ENCODE results near the gene DDX55. TPM values are rescaled to one million over a fixed set of nuclear protein-coding genes. Genes with fewer than 3 reads are reported as not detected.
A peak's percentile ranks its signal among the peaks of the same experiment; 100 is the strongest.

DDX55 gene
- total RNA-seq, 2 donors from 2014 or later, result 25.6 to 36.2 TPM

DNA sequence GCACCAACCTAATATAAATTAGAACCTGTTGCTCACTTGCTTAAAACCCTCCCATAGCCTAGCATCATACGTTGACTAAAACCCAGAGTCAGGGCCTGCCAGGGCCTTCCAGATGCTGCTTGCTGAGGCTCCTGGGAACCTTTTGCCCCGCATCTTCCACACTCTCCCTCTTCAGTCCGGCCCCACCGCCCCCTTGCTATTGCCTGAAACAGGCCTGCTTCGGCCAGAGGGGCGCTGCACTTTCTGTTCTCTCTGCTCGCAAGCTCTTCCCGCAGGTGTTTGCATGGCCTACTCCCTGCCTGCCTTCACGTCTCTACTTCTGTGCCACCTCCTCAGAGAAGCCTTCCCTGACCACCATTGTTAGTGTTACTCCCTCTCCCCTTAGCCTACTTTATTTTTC lies 55.3 kb downstream of the DDX55 start:
- no peak for ATAC-seq (replicated peaks in 1 of 2)
- Mint-ChIP-seq H3K36me3 (ENCODE audit: insufficient read depth in 2 of 2) (peaks cover 9 to 23% of the 10 kb centered on the region in 2 donors), H3K27me3 (ENCODE audit: low read depth) (no peaks in the 10 kb centered on the region), H3K27ac (peak overlapping the region; percentile 47), H3K4me3 (no peak overlapping the region), H3K9me3 (no peaks in the 10 kb centered on the region), H3K4me1 (ENCODE audit: low read depth) (no peaks in the 10 kb centered on the region)
- no peak for DNase-seq

DNA sequence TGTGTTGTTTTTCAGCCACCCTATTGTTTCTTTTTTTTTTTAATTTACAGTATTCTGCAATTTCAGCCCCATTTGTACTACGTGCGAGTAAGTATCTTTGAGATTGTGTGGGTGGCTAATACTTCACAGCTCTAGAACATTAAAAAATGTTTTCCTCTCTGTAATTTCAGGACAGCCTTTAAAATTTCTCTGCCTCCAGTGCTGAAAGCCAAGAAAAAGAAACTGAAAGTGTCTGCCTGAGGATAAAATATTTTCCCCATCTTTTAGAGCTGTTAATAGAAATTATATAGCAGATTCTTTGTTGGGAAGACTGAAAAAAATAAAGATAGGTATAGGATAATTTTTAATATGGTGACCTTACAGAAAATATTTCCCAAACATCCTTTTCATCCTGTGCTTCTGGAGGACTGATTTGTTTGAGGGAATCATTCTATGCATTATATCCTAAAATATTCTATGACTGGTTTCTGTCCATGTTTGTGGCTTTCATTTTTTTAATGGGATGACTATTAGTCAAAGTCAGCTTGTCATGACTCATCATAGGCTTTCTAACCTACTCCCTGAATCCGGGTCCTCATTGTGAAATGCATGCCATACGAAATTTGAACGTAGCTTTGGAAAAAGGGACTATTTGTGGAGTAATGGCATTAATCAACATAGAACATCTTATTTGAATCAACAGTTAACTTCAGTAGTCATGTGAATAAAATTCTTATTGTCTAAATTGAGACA lies 58.3 kb downstream of the DDX55 start:
- Mint-ChIP-seq H3K27ac (peak overlapping the region; percentile 55), H3K9me3 (no peaks in the 10 kb centered on the region), H3K36me3 (ENCODE audit: insufficient read depth in 2 of 2) (peaks cover 5 to 20% of the 10 kb centered on the region in 2 donors), H3K4me3 (peak overlapping the region in 1 of 2 donors; percentile 9), H3K4me1 (ENCODE audit: low read depth) (no peaks in the 10 kb centered on the region), H3K27me3 (ENCODE audit: low read depth) (no peaks in the 10 kb centered on the region)
- no peak for DNase-seq
- ATAC-seq (replicated peaks in 1 of 2), result no peak

DNA sequence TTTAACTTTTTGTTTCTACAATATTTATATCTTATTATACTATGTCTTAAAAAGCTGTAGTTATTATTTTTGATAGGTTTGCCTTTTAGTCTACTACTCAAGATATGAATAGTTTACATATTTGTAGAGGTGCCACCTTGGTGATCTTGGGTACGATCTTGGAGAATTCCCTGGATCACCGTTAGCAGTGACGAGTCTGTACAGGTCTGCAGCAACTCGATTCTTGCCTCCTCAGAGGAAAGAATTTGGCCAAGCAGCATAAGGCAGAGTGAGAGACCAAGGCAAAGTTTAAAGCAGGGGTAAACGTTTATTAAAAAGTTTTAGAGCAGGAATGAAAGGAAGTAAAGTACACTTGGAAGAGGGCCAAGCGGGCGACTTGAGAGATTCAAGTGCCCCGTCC lies 65.9 kb downstream of the DDX55 start:
- DNase-seq, result no peak
- no peak for ATAC-seq (replicated peaks in 1 of 2)
- no peak overlapping the region for H3K27ac Mint-ChIP-seq

More for the DNA sequence above, 65.9 kb downstream of the DDX55 start:
- H3K36me3 Mint-ChIP-seq (ENCODE audit: insufficient read depth in 2 of 2), result peaks cover 3 to 6% of the 10 kb centered on the region in 2 donors
- peaks cover 11% of the 10 kb centered on the region for H3K4me1 Mint-ChIP-seq (ENCODE audit: low read depth)
- H3K9me3 Mint-ChIP-seq, result no peaks in the 10 kb centered on the region
- H3K27me3 Mint-ChIP-seq (ENCODE audit: low read depth), result no peaks in the 10 kb centered on the region
- H3K4me3 Mint-ChIP-seq, result no peak overlapping the region

Other genes starting within 250 kb of the DDX55 start
- gene SBNO1, start 237.3 kb upstream of the DDX55 start, total RNA-seq, result 10 to 100 TPM; 38.5 to 41.6 TPM
- gene KMT5A, start 218.0 kb upstream of the DDX55 start, total RNA-seq, result 10 to 100 TPM; 67.4 to 83.7 TPM
- gene RILPL2, start 165.4 kb upstream of the DDX55 start, total RNA-seq, result 10 to 100 TPM; 13.6 to 13.9 TPM
- 10 to 100 TPM; 38.2 to 42.3 TPM for gene SNRNP35, start 144.0 kb upstream of the DDX55 start, total RNA-seq
- 1 to 10 TPM; 5.4 TPM for gene RILPL1, start 68.4 kb upstream of the DDX55 start, total RNA-seq
- 100 to 1,000 TPM; 177 to 192 TPM for gene TMED2, start 17.5 kb upstream of the DDX55 start, total RNA-seq
- gene EIF2B1, start 31.6 kb downstream of the DDX55 start, total RNA-seq, result 10 to 100 TPM; 58.1 to 76.7 TPM
- gene GTF2H3, start 31.7 kb downstream of the DDX55 start, total RNA-seq, result 10 to 100 TPM; 56.0 to 66.7 TPM
- gene TCTN2, start 69.0 kb downstream of the DDX55 start, total RNA-seq, result 1 to 10 TPM; 5.9 to 8.0 TPM
- 100 to 1,000 TPM; 125 to 140 TPM for gene ATP6V0A2, start 110.3 kb downstream of the DDX55 start, total RNA-seq
- under 1 TPM; 0.44 to 0.46 TPM for gene DNAH10, start 160.2 kb downstream of the DDX55 start, total RNA-seq